ENCODE measurements around the gene GZF1.

Gene GZF1

DNA sequence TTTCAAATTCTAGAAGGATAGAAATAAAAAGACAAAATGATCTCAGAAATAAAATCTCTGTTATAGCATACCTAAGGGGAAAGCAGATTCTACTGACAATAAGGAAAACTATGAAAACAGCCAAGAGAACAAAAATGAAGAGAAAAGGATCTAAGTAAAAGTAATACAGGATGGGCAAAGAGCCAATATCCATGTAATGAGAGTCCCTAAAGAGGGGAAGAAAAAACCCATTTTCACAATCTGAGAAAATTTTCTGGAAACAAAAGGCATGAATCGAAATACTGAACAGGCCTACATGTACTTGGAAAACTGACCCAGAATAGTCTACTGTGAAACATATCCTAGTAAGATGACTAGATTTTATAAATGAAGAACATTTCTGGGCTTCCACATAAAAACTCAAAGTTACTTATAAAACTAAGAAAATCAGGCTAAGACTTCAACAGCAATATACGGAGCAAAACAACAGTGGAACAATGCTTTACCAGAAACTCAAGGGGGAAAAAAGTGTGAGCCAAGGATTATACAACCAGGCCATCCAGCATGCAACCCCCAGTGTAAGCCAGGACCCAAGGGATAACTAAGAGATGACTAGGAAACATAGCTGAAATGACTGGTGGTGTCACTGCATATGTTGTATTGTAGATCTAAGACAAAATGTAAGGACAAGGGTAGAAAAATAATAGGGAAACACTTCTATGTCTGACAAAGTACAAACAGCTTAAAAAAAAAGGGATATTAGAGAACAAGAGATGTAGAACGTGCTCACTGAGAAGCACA is 49.1 kb downstream of the GZF1 start:
- DNase-seq = no peak

DNA sequence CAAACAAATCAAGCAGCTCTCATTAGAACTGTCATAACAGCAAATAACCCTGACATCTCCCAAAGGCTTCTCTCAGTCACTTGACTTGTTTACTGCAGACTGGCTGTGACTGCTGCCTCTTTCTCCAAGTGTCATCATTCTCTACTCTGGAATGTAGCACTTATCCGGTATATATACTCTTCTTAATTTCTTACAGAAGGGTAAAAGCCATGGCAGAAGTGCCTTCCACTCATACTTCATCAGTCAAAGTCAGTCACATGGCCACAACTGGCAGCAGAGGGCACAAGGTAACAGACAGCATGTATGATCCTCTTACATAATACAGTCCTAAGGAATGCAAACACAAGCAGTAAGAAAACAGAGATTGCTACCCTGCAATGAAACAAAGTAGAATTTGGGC is 50.0 kb downstream of the GZF1 start:
- DNase-seq = no peak

DNA sequence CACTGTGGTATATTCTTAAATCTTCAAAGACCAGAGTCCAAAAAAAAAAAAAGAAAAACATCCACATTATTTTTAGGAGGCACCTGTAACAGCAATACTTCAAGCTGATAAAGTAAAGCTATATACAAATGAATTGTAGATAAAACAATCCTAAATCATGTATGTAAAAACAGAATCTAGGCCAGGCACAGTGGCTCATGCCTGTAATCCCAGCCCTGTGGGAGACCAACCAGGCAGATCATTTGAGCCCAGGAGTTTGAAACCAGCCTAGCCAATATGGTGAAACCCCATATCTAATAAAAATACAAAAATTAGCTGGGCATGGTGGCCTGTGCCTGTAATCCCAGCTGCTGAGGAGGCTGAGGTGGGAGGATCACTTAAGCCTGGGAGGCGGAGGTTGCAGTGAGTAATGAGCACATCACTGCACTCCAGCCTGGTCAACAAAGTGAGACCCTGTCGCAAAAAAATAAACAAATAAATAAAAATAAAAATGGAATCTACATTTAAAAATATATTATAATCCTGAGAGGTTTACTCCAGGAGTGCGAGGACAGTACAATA is 52.0 kb downstream of the GZF1 start:
- no peak for DNase-seq

DNA sequence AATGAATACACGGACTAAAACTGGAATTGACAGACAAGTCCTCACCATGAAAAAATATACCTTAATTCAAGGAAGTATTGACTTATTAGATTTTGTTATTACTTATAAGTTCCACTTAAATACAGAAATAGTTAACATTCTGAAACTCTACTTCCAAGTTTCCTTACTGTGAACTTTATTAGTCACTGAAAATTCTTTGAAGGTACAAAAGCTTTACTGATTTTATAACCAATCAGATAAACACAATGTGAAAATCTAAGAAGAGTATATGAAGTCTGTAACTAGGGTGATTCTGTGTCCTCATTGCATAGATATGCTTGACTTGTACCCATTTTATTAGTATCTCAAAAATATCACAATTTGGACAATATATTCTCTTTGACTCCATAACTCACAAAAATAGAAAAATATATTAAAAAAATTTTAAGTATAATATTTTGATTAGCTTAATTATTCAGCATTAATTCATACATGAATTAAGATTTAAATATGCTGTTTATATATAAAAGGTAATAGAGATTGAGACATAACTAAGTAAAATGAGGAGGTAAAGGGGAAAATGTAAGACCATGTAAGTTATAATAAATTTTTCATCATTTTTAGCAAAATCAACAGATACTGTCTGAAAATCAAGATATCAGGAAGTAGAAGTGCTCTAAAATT is 52.7 kb downstream of the GZF1 start:
- DNase-seq = no peak

- no peak for DNase-seq
Observed at GRCh38 chr20:23415555-23415954, 53.6 kb downstream of the GZF1 start.

GRCh38 chr20:23415959-23416583 is 54.1 kb downstream of the GZF1 start:
- no peak for DNase-seq

DNA sequence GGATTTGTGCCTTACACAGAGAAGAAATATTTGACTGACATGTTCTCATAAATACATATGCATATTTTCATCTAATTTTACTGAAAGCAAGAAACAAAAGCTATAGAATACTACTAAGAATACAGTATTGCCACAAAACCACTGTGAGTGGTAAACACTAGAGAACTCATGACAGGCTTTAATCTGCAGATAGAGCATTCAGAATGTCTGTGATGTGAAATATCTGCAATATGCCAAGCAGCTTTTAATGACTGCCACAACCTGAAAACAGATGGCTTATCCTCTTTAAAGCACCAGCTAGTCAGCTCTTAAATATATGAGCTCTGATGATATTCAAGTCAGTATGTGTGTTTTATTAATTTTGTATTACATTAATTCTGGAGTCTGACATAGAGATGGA is 55.9 kb downstream of the GZF1 start:
- no peak for DNase-seq

- no peak for DNase-seq
Observed at GRCh38 chr20:23419657-23419994, 57.6 kb downstream of the GZF1 start.

GRCh38 chr20:23419995-23420901 is 58.3 kb downstream of the GZF1 start:
- DNase-seq = peak; percentile 58

DNA sequence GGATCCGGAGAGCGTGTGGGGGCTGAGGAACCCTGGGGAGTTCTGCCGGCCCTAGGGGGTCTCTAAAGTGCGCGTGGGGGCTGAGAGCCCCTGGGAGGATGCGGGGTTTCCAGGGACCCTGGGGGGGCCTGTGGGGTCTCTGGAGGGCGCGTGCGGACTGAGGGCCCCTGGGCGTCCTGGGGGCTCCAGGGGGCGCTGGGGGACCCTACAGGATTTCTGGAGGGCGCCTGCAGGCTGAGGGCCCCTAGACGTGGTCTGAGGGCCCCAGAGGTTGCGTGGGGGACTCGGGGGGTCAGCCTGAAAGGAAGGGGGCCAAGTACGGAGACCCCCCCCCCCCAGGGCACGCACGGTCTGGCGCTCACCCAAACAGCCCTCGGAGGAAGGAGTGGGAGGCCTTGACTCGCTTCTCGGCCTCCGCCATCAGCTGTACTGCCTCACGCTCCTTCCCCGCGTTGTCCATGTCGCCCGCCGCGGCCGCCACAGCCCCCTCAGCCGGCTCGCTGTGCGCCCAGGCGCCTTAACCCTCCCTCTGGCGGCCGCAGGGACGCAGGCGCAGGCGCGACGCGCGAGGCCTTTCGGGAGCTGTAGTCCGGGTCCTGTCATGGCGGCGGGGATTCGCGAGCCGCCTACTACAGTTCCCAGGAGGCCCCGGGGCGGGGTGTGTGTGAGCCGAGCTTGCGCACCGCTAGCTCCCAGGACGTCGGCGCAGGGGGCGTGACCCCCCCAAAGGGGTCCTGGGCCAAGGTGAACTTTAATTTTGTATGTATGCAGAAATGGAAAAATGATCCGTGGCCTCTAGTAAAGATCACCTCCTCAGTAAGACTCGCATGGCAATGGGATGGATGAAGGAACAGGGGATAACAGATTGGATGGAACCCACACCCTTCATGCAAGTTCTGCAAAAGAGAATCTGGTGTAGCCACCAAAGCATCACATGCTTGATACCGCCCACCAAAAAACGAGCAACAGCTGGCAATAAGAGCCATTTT is 59.3 kb downstream of the GZF1 start, which contains the start of gene NAPB:
Gene NAPB, minus strand, starts transcription at position 546 of the 989 bp plus-strand sequence. Its CDS starts 86 bp downstream, at position 460.
- peak; percentile 95 for DNase-seq

Data from activated naive CD4-positive, alpha-beta T cell treated with Interleukin-2 at 50 U/mL for 16 hours (primary cell).